Measurements from ENCODE around the gene KIF16B. TPM values are rescaled to one million over a fixed set of nuclear protein-coding genes. Genes with fewer than 3 reads are reported as not detected.
"Not testable (repeated sequence)": the region's sequence is repeated elsewhere in the genome, so short reads cannot be mapped to it uniquely, and the experiment has no call there.

KIF16B gene
- total RNA-seq, 1 donor from 2014 or later, result 18.4 TPM

DNA sequence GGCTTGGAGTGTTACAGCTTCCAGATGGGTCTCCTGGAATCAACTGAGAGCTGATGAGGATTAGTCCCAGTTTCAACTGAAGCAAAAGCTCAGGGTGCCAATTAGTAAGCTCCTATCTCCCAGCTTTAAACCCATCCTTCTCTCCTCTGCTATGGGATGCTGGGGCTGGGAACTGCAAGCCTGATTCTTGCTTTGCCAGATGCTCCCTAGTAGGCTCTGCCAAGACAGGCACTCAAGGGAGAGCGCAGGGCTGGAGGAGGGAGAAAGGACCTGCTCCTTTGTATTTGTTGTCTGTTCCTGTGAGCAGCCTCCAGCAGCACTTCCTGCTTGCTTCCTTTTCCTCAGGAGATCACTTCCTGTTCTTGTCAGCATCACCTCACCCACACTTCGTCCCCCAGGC lies 309.7 kb downstream of the KIF16B start:
- ATAC-seq (no peak), DNase-seq (ENCODE audit: missing footprints) (no peak)
- intact Hi-C loops (cut with DNase I), result no loop called here

DNA sequence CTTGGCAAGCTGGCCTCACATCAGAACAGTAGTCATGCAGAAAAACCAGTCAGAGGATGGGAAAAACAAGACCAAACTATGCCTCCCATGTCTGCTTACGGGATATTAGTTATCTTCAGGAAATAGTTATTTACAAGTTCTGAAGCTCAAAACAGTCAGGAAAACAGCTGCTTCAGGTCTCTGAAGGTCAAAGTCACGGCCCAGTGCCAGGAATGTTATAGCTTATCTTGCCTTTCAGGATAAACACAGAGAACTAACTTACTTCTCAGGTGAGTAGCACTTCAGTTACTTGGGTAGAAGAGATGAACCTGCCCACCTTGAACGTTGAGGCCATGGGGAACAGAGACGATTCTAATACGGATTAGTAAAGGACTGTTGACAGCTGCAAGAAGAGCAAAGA lies 310.7 kb downstream of the KIF16B start:
- intact Hi-C loops (cut with DNase I), result no loop called here
- no peak for ATAC-seq

GRCh38 chr20:16261733-16262273 lies 311.4 kb downstream of the KIF16B start:
- no peak for DNase-seq (ENCODE audit: missing footprints)
- ATAC-seq, result no peak
- intact Hi-C loops (cut with DNase I), result no loop called here

More for the DNA sequence above, 310.7 kb downstream of the KIF16B start:
- DNase-seq (ENCODE audit: missing footprints), result no peak

- intact Hi-C loops (cut with DNase I), result no loop called here
- no peak for ATAC-seq
These were observed 312.3 kb downstream of the KIF16B start for GRCh38 chr20:16260911-16261310.

DNA sequence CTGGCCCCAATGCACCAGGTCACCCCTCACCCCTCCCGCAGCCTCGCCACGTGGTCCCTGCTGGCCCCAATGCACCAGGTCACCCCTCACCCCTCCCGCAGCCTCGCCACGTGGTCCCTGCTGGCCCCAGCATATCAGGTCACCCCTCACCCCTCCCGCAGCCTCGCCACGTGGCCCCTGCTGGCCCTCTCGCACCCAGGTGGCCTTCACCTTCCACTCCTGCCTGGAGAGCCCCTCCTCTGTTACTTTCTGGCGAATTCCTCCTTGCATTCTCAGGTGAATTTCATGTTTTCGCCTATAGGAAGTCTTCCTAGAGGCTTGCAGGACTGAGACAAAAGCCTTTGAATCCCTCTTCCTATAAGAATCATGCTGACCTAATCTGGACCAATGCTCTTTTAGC lies 313.1 kb downstream of the KIF16B start:
- DNase-seq (ENCODE audit: missing footprints); intact Hi-C loops (cut with DNase I); ATAC-seq: not testable (repeated sequence)

More at GRCh38 chr20:16260911-16261310, 312.3 kb downstream of the KIF16B start:
- DNase-seq (ENCODE audit: missing footprints), result no peak

DNA sequence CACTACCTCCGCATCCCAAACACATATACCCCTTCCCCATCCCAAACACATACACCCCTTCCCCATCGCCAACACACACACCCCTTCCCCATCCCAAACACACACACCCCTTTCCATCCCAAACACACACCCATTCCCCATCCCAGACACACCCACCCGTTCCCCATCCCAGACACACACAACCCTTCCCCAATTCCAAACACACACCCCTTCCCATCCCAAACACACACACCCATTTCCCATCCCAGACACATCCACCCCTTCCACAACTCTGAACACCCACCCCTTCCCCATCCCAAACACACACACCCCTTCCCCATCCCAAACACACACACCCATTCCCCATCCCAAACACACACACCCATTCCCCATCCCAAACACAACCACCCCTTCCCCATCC lies 314.5 kb downstream of the KIF16B start:
- intact Hi-C loops (cut with DNase I), result no loop called here
- ATAC-seq, result no peak
- no peak for DNase-seq (ENCODE audit: missing footprints)

DNA sequence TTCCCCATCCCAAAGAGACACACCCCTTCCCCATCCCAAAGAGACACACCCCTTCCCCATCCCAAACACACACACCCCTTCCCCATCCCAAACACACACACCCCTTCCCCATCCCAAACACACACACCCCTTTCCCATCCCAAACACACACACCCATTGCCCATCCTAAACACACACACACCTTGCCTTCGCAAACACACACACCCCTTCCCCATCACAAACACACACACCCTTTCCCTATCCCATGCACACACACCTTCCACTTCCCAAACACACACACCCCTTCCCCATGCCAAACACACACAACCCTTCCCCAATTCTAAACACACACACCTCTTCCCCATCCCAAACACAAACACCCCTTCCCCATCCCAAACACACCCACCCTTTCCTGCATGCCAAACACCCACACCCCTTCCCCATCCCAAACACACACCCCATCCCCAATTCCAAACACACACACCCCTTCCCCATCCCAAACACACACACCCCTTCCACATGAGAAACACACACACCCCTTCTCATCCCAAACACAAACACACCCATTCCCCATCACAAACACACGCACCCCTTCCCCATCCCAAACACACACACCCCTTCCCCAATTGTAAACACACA lies 315.3 kb downstream of the KIF16B start:
- ATAC-seq (no peak), DNase-seq (ENCODE audit: missing footprints) (no peak)
- intact Hi-C loops (cut with DNase I), result no loop called here

GRCh38 chr20:16257021-16257420 lies 316.2 kb downstream of the KIF16B start:
- ATAC-seq (no peak), DNase-seq (ENCODE audit: missing footprints) (no peak)
- intact Hi-C loops (cut with DNase I), result no loop called here

GRCh38 chr20:16246870-16247269 lies 326.4 kb downstream of the KIF16B start:
- DNase-seq (ENCODE audit: missing footprints), result no peak

DNA sequence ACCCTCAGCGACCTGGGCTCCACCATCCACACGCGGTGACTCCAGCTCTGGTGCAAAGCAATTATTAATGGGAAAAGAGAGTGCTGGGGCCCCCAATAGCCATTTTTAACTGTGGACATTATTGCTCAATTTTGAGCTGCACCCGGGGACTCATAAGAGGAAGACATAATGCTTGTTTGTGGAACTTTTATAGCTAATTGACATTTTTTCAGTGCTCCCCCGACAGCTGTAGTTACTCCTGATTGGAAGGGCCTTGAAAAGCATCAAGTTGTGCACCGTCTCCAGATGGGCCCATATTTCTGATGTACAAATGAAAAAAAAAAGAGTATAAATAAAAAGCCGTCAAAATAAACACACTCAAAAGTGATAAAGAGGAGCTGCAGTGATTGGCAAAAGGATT lies 327.0 kb downstream of the KIF16B start:
- intact Hi-C loops (cut with DNase I), result no loop called here
- DNase-seq (ENCODE audit: missing footprints), result no peak
- ATAC-seq, result no peak

More at GRCh38 chr20:16246870-16247269, 326.4 kb downstream of the KIF16B start:
- no peak for ATAC-seq
- intact Hi-C loops (cut with DNase I), result no loop called here

- ATAC-seq (no peak), DNase-seq (ENCODE audit: missing footprints) (no peak)
- intact Hi-C loops (cut with DNase I), result no loop called here
These were observed 327.4 kb downstream of the KIF16B start for GRCh38 chr20:16245879-16246278.

GRCh38 chr20:16244892-16245291 lies 328.4 kb downstream of the KIF16B start:
- DNase-seq (ENCODE audit: missing footprints), result no peak
- intact Hi-C loops (cut with DNase I), result loop anchor here (5.0 kb wide), 1 partner anchor 403 kb away; no protein-coding TSS in a partner anchor
- no peak for ATAC-seq

GRCh38 chr20:16243470-16243869 lies 329.8 kb downstream of the KIF16B start:
- peak; percentile 65 for ATAC-seq
- intact Hi-C loops (cut with DNase I), result loop anchor here (5.0 kb wide), 1 partner anchor 401 kb away; no protein-coding TSS in a partner anchor

GRCh38 chr20:16241911-16242310 lies 331.3 kb downstream of the KIF16B start:
- intact Hi-C loops (cut with DNase I), result loop anchor here (5.0 kb wide), 1 partner anchor 400 kb away; no protein-coding TSS in a partner anchor
- DNase-seq (ENCODE audit: missing footprints), result no peak
- ATAC-seq, result peak; percentile 80

More at GRCh38 chr20:16243470-16243869, 329.8 kb downstream of the KIF16B start:
- DNase-seq (ENCODE audit: missing footprints), result no peak

DNA sequence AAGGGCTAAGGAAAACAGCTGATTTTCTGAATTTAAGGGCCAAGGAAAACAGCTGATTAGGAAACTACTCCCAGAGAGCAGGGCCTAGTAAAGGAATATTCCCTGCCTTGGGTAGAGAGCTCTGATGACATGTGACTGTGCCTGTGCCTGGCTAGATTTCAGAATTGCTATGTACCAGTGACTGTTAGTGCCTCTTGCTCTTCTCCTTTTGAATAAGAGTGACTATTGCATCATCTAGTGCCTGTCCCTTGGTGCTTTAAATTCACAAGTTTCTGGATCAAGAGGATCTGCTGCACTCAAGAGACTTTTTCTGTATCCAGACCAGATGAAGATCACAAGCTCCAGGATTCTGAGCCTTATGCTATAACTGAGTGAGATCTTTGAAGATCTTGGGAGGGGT lies 332.9 kb downstream of the KIF16B start:
- intact Hi-C loops (cut with DNase I), result loop anchor here (5.0 kb wide), 1 partner anchor 398 kb away; no protein-coding TSS in a partner anchor
- DNase-seq (ENCODE audit: missing footprints) (no peak), ATAC-seq (no peak)

DNA sequence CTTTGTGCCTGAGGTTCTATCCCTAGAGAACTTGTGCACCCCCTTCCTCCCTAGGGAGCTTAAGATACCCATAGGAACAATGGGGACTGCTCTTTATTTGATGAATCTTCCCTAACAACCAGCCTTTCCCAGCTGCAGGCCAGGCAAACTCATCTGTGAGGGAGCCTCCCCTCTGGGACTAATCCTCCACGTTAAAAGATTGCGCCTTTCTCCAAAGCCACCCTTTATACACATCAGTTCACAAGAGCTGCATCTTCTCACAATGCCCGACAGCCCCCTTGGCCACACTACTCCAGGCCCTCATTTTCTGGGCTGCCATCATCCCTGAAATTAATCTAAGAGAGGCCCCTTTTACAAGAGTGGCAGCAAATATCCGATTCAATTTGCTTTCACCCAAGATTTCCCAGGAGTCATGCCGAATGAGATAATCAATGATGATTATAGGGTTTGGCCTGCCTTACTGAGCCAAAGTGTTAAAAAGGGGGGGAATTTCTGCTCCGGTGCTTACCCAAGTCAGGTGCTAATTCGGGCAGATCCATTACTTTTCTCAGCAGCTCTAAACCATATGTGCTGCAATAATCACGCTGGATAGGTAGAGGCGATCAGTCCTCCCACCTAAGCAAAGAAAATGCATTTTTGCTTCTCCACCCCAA lies 336.5 kb downstream of the KIF16B start:
- no peak for DNase-seq (ENCODE audit: missing footprints)
- intact Hi-C loops (cut with DNase I), result no loop called here
- no peak for ATAC-seq

DNA sequence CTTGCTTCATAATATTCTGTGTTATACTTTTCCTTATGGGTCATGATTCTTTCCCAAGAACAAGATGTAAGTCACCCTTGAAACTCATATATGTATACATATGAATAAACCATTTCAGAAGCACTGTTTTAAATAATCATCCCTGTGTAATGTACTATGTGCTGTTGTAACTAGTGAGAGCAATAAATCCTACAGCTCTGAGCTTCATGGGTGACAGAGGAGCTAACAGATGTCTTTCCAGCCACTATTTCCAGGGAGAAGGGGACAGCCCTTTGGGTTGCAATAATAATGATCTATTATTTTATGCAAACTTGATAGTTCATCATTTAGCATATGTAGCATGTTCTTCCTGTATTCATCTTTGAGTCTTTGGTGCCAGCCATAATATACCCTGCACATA lies 342.8 kb downstream of the KIF16B start:
- intact Hi-C loops (cut with DNase I), result no loop called here
- DNase-seq (ENCODE audit: missing footprints) (no peak), ATAC-seq (no peak)

- intact Hi-C loops (cut with DNase I), result no loop called here
- no peak for ATAC-seq
- DNase-seq (ENCODE audit: missing footprints), result no peak
These were observed 343.4 kb downstream of the KIF16B start for GRCh38 chr20:16229813-16230212.

- intact Hi-C loops (cut with DNase I), result no loop called here
- DNase-seq (ENCODE audit: missing footprints) (no peak), ATAC-seq (no peak)
These were observed 344.5 kb downstream of the KIF16B start for GRCh38 chr20:16228722-16229121.

DNA sequence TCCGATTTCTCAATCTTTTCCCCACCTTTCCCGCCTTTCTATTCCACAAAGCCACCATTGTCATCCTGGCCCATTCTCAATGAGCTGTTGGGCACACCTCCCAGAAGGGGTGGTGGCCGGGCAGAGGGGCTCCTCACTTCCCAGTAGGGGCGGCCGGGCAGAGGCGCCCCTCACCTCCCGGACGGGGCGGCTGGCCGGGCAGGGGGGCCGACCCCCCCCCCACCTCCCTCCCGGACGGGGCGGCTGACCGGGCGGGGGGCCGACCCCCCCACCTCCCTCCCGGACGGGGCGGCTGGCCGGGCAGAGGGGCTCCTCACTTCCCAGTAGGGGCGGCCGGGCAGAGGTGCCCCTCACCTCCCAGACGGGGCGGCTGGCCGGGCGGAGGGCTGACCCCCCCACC lies 346.3 kb downstream of the KIF16B start:
- DNase-seq (ENCODE audit: missing footprints); intact Hi-C loops (cut with DNase I); ATAC-seq: not testable (repeated sequence)

All from Right ventricle myocardium inferior (tissue), 1 donor.